GM18511 (cell line): ENCODE data around the gene UBR3.
"Not testable (repeated sequence)": the region's sequence is repeated elsewhere in the genome, so short reads cannot be mapped to it uniquely, and the experiment has no call there.

Source experiments
- ATAC-seq: cut with Tn5 transposase; IDR thresholded peaks from one replicate; pipeline ENCODE4 v1.9.1; 2021; ENCODE audit warnings: mild to moderate bottlenecking, moderate library complexity; ENCODE audit not compliant: unreplicated experiment

Gene UBR3

GRCh38 chr2:169945515-169945914 is 118.3 kb downstream of the UBR3 start:
- no peak for ATAC-seq

GRCh38 chr2:169946092-169946491 is 118.8 kb downstream of the UBR3 start:
- ATAC-seq: no peak

- no peak for ATAC-seq
Observed at GRCh38 chr2:169946546-169946945, 119.3 kb downstream of the UBR3 start.

- no peak for ATAC-seq
Observed at GRCh38 chr2:169955940-169956339, 128.7 kb downstream of the UBR3 start.

- not testable (repeated sequence) for ATAC-seq
Observed at GRCh38 chr2:169957219-169957618, 130.0 kb downstream of the UBR3 start.

- ATAC-seq: no peak
Observed at GRCh38 chr2:169961911-169962310, 134.7 kb downstream of the UBR3 start.

- ATAC-seq: no peak
Observed at GRCh38 chr2:169963786-169964185, 136.5 kb downstream of the UBR3 start.

GRCh38 chr2:169964740-169965139 is 137.5 kb downstream of the UBR3 start:
- no peak for ATAC-seq

GRCh38 chr2:169965495-169965894 is 138.2 kb downstream of the UBR3 start:
- ATAC-seq: no peak

- no peak for ATAC-seq
Observed at GRCh38 chr2:169966454-169966853, 139.2 kb downstream of the UBR3 start.

- ATAC-seq: no peak
Observed at GRCh38 chr2:169968743-169969142, 141.5 kb downstream of the UBR3 start.

GRCh38 chr2:169975221-169975620 is 148.0 kb downstream of the UBR3 start:
- ATAC-seq: no peak

GRCh38 chr2:169976335-169976851 is 149.1 kb downstream of the UBR3 start:
- no peak for ATAC-seq

- ATAC-seq: no peak
Observed at GRCh38 chr2:169977530-169977929, 150.3 kb downstream of the UBR3 start.

- no peak for ATAC-seq
Observed at GRCh38 chr2:169978402-169979017, 151.3 kb downstream of the UBR3 start.

- no peak for ATAC-seq
Observed at GRCh38 chr2:169979025-169979424, 151.8 kb downstream of the UBR3 start.

- ATAC-seq: no peak
Observed at GRCh38 chr2:169980001-169980400, 152.7 kb downstream of the UBR3 start.

- ATAC-seq: no peak
Observed at GRCh38 chr2:169980643-169981042, 153.4 kb downstream of the UBR3 start.

GRCh38 chr2:169982929-169983328 is 155.7 kb downstream of the UBR3 start:
- no peak for ATAC-seq

GRCh38 chr2:169983506-169983905 is 156.3 kb downstream of the UBR3 start:
- no peak for ATAC-seq

- ATAC-seq: no peak
Observed at GRCh38 chr2:169984145-169984544, 156.9 kb downstream of the UBR3 start.

GRCh38 chr2:169994752-169995151 is 167.5 kb downstream of the UBR3 start:
- ATAC-seq: no peak
